ENCODE data around the gene MACC1. TPM values are rescaled to one million over a fixed set of nuclear protein-coding genes. Genes with fewer than 3 reads are reported as not detected.

The MACC1 gene
- polyA plus RNA-seq, 1 donor (not counting 4 experiments of a cell fraction or from before 2014, with no cell fraction given), result 16.4 TPM

DNA sequence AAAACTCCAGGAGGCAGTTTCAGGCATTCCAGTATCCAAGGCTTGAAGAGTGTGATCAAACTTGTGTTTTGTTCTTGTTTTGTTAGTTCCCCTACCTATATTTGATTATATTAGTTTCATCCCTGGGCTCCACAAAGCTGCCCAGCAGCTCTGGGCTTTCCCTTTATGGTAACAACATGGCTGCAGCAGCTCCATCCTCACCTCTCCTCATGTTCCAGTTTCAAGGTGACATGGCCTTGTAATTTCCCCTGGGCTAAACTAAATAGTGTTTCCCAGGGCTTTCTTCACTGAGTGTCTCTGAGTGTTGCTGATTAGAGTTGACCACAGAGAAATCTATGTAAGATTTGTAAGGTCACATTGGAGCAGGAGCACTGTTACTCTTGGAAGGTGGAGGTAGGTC is 83.4 kb downstream of the MACC1 start:
- FAIRE-seq (no peak), DNase-seq (ENCODE audit: low read depth, low spot score) (no peak)
- Histone ChIP-seq H3K4me3 (ENCODE audit: control insufficient read depth in 2 of 3, extremely low read depth in 1 of 3, insufficient read depth in 2 of 3, low read depth in 1 of 3, low read length in 3 of 3) (no peak overlapping the region), H3K9me3 (ENCODE audit: control insufficient read depth, low read depth, low read length) (no peaks in the 10 kb centered on the region), H3K36me3 (ENCODE audit: control insufficient read depth in 2 of 2, extremely low read depth in 1 of 2, insufficient read depth in 2 of 2, low read length in 2 of 2) (no peaks in the 10 kb centered on the region), H3K79me2 (ENCODE audit: control insufficient read depth, insufficient read depth, low read length) (no peaks in the 10 kb centered on the region), H3K9ac (ENCODE audit: control insufficient read depth, extremely low read depth, insufficient read depth, low read length) (no peak overlapping the region), H3K4me2 (ENCODE audit: control insufficient read depth, extremely low read depth, insufficient read depth, low read depth, low read length) (no peak overlapping the region), H2AFZ (ENCODE audit: control insufficient read depth, low read length) (no peak overlapping the region), H3K4me1 (ENCODE audit: control insufficient read depth, extremely low read depth, insufficient read depth, low read length) (no peaks in the 10 kb centered on the region), H3K27me3 (ENCODE audit: control insufficient read depth, extremely low read depth, insufficient read depth, low read length) (no peaks in the 10 kb centered on the region), H3K9me1 (ENCODE audit: control insufficient read depth, extremely low read depth, insufficient read depth, low read length) (no peaks in the 10 kb centered on the region), H3K27ac (ENCODE audit: control insufficient read depth, insufficient read depth, low read length) (no peak overlapping the region), H4K20me1 (ENCODE audit: control insufficient read depth, extremely low read depth, insufficient read depth, low read length) (no peaks in the 10 kb centered on the region)
- TF ChIP-seq, protein P1, sequence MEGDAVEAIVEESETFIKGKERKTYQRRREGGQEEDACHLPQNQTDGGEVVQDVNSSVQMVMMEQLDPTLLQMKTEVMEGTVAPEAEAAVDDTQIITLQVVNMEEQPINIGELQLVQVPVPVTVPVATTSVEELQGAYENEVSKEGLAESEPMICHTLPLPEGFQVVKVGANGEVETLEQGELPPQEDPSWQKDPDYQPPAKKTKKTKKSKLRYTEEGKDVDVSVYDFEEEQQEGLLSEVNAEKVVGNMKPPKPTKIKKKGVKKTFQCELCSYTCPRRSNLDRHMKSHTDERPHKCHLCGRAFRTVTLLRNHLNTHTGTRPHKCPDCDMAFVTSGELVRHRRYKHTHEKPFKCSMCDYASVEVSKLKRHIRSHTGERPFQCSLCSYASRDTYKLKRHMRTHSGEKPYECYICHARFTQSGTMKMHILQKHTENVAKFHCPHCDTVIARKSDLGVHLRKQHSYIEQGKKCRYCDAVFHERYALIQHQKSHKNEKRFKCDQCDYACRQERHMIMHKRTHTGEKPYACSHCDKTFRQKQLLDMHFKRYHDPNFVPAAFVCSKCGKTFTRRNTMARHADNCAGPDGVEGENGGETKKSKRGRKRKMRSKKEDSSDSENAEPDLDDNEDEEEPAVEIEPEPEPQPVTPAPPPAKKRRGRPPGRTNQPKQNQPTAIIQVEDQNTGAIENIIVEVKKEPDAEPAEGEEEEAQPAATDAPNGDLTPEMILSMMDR (optimal IDR thresholded peaks at IDR 0.05 in 1 of 3, IDR thresholded peaks at IDR 0.05 in 1 of 3, conservative IDR thresholded peaks at IDR 0.05 in 1 of 3; ENCODE audit: extremely low read depth in 1 of 3, insufficient read depth in 2 of 3, low read length in 3 of 3), result no peak
- TF ChIP-seq EZH2 (IDR thresholded peaks at IDR 0.05; ENCODE audit: low read length), result no peak
- dilution Hi-C loops (cut with MboI; ENCODE audit: extremely low pct_ligation_motif_present, low sequenced_read_pairs), result no loop called here

DNA sequence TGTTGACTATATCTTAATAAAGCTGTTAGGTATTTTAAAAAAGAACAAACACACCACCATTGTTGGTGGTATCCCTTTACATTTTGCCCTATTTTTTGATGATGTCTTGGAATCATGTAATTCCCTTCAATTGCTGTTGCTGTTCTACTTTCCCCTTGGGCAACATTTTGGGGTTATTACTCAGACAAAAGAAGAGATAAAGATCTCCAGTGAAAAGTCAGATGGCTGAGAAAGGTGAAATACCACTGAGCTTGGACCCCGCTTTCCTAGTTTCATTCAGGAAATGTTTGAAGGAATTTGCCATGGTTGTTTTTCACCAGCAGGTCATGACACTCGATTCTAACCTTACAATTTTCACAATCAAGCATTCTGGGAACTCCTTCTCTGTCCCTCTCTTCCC is 84.6 kb downstream of the MACC1 start:
- Histone ChIP-seq H3K27me3 (ENCODE audit: control insufficient read depth, extremely low read depth, insufficient read depth, low read length) (no peaks in the 10 kb centered on the region), H3K9me3 (ENCODE audit: control insufficient read depth, low read depth, low read length) (no peaks in the 10 kb centered on the region), H4K20me1 (ENCODE audit: control insufficient read depth, extremely low read depth, insufficient read depth, low read length) (no peaks in the 10 kb centered on the region), H3K9me1 (ENCODE audit: control insufficient read depth, extremely low read depth, insufficient read depth, low read length) (no peaks in the 10 kb centered on the region), H3K36me3 (ENCODE audit: control insufficient read depth in 2 of 2, extremely low read depth in 1 of 2, insufficient read depth in 2 of 2, low read length in 2 of 2) (no peaks in the 10 kb centered on the region), H3K4me2 (ENCODE audit: control insufficient read depth, extremely low read depth, insufficient read depth, low read depth, low read length) (no peak overlapping the region), H3K79me2 (ENCODE audit: control insufficient read depth, insufficient read depth, low read length) (no peaks in the 10 kb centered on the region), H3K9ac (ENCODE audit: control insufficient read depth, extremely low read depth, insufficient read depth, low read length) (no peak overlapping the region), H2AFZ (ENCODE audit: control insufficient read depth, low read length) (no peak overlapping the region), H3K4me1 (ENCODE audit: control insufficient read depth, extremely low read depth, insufficient read depth, low read length) (no peaks in the 10 kb centered on the region), H3K4me3 (ENCODE audit: control insufficient read depth in 2 of 3, extremely low read depth in 1 of 3, insufficient read depth in 2 of 3, low read depth in 1 of 3, low read length in 3 of 3) (no peak overlapping the region), H3K27ac (ENCODE audit: control insufficient read depth, insufficient read depth, low read length) (no peak overlapping the region)
- dilution Hi-C loops (cut with MboI; ENCODE audit: extremely low pct_ligation_motif_present, low sequenced_read_pairs), result no loop called here
- peak; percentile 68 for FAIRE-seq
- TF ChIP-seq, protein P1 (optimal IDR thresholded peaks at IDR 0.05 in 1 of 3, IDR thresholded peaks at IDR 0.05 in 1 of 3, conservative IDR thresholded peaks at IDR 0.05 in 1 of 3; ENCODE audit: extremely low read depth in 1 of 3, insufficient read depth in 2 of 3, low read length in 3 of 3), result no peak
- TF ChIP-seq EZH2 (IDR thresholded peaks at IDR 0.05; ENCODE audit: low read length), result no peak
- DNase-seq (ENCODE audit: low read depth, low spot score), result no peak

Measured in keratinocyte (primary cell).